ENCODE measurements around the gene DEPP1.

DEPP1 gene

GRCh38 chr10:44951576-44952226, 26.9 kb downstream of the DEPP1 start:
- H3K9me3 ChIP-seq (ENCODE audit: control extremely low read depth in 1 of 5, control insufficient read depth in 4 of 5, insufficient read depth in 2 of 5, low read depth in 1 of 5, low read length in 4 of 5): no peaks in the 10 kb centered on the region
- H3K27me3 ChIP-seq (replicated peaks in 2 of 5; ENCODE audit: control insufficient read depth in 4 of 5, insufficient read depth in 5 of 5, low read length in 4 of 5): no peaks in the 10 kb centered on the region
- 100% methylated on average over 2 of the region's 7 CpGs for WGBS (ENCODE audit: insufficient coverage)
- H3K4me3 ChIP-seq (ENCODE audit: control insufficient read depth in 1 of 7, extremely low read depth in 1 of 7, insufficient read depth in 4 of 7, low read depth in 2 of 7, low read length in 6 of 7): no peak overlapping the region
- H3K4me1 ChIP-seq (ENCODE audit: control extremely low read depth in 1 of 4, control insufficient read depth in 4 of 4, insufficient read depth in 4 of 4, low read length in 3 of 4): peaks cover 13 to 24% (median 18%) of the 10 kb centered on the region in 4 experiments
- H3K27ac ChIP-seq (ENCODE audit: insufficient read depth in 1 of 2, low read depth in 1 of 2, low read length in 2 of 2, poor library complexity in 1 of 2, severe bottlenecking in 2 of 2): no peak overlapping the region
- POLR2A ChIA-PET: interaction anchor here (0.7 kb wide), 1 partner anchor 28 kb away, joined by 3 read pairs; no protein-coding TSS in a partner anchor
- CTCF ChIA-PET: interaction anchor here (1.6 to 4.2 kb wide), 4 partner anchors 11 to 18 kb away, joined by 4 to 15 read pairs (median 12); no protein-coding TSS in a partner anchor
- peaks cover 0 to 6% (median 2%) of the 10 kb centered on the region in 4 experiments for H3K36me3 ChIP-seq (ENCODE audit: control insufficient read depth in 4 of 4, insufficient read depth in 4 of 4, low read length in 3 of 4)
- no peak for DNase-seq

GRCh38 chr10:44950326-44951225, 28.0 kb downstream of the DEPP1 start:
- Histone ChIP-seq H3K27me3 (replicated peaks in 2 of 5; ENCODE audit: control insufficient read depth in 4 of 5, insufficient read depth in 5 of 5, low read length in 4 of 5) (no peaks in the 10 kb centered on the region), H3K9me3 (ENCODE audit: control extremely low read depth in 1 of 5, control insufficient read depth in 4 of 5, insufficient read depth in 2 of 5, low read depth in 1 of 5, low read length in 4 of 5) (peaks cover 0 to 3% (median 0%) of the 10 kb centered on the region in 5 experiments), H3K4me1 (ENCODE audit: control extremely low read depth in 1 of 4, control insufficient read depth in 4 of 4, insufficient read depth in 4 of 4, low read length in 3 of 4) (peaks cover 13 to 31% (median 18%) of the 10 kb centered on the region in 4 experiments), H3K4me3 (ENCODE audit: control insufficient read depth in 1 of 7, extremely low read depth in 1 of 7, insufficient read depth in 4 of 7, low read depth in 2 of 7, low read length in 6 of 7) (no peak overlapping the region), H3K36me3 (ENCODE audit: control insufficient read depth in 4 of 4, insufficient read depth in 4 of 4, low read length in 3 of 4) (peaks cover 0 to 2% (median 0%) of the 10 kb centered on the region in 4 experiments), H3K27ac (ENCODE audit: insufficient read depth in 1 of 2, low read depth in 1 of 2, low read length in 2 of 2, poor library complexity in 1 of 2, severe bottlenecking in 2 of 2) (no peak overlapping the region)
- 97% methylated on average over 10 of the region's 10 CpGs for WGBS (ENCODE audit: insufficient coverage)
- no peak for DNase-seq
- CTCF ChIA-PET: interaction anchor here (1.2 to 9.2 kb wide), 6 partner anchors 9 to 30 kb away, joined by 3 to 70 read pairs (median 4); no protein-coding TSS in a partner anchor
- POLR2A ChIA-PET: interaction anchor here (1.0 kb wide), 1 partner anchor 11 kb away, joined by 4 read pairs; no protein-coding TSS in a partner anchor

GRCh38 chr10:44949915-44950314, 28.7 kb downstream of the DEPP1 start:
- ChIA-PET CTCF (interaction anchor here (0.7 to 9.2 kb wide), 6 partner anchors 8 to 31 kb away, joined by 3 to 70 read pairs (median 4); no protein-coding TSS in a partner anchor), POLR2A (interaction anchor here (1.0 kb wide), 1 partner anchor 12 kb away, joined by 4 read pairs; no protein-coding TSS in a partner anchor)
- H3K4me3 ChIP-seq (ENCODE audit: control insufficient read depth in 1 of 7, extremely low read depth in 1 of 7, insufficient read depth in 4 of 7, low read depth in 2 of 7, low read length in 6 of 7): no peak overlapping the region
- H3K9me3 ChIP-seq (ENCODE audit: control extremely low read depth in 1 of 5, control insufficient read depth in 4 of 5, insufficient read depth in 2 of 5, low read depth in 1 of 5, low read length in 4 of 5): peaks cover 0 to 9% (median 2%) of the 10 kb centered on the region in 5 experiments
- WGBS (ENCODE audit: insufficient coverage): 92% methylated on average over 3 of the region's 3 CpGs
- no peak overlapping the region for H3K27ac ChIP-seq (ENCODE audit: insufficient read depth in 1 of 2, low read depth in 1 of 2, low read length in 2 of 2, poor library complexity in 1 of 2, severe bottlenecking in 2 of 2)
- no peaks in the 10 kb centered on the region for H3K27me3 ChIP-seq (replicated peaks in 2 of 5; ENCODE audit: control insufficient read depth in 4 of 5, insufficient read depth in 5 of 5, low read length in 4 of 5)
- no peaks in the 10 kb centered on the region for H3K36me3 ChIP-seq (ENCODE audit: control insufficient read depth in 4 of 4, insufficient read depth in 4 of 4, low read length in 3 of 4)
- DNase-seq: no peak
- H3K4me1 ChIP-seq (ENCODE audit: control extremely low read depth in 1 of 4, control insufficient read depth in 4 of 4, insufficient read depth in 4 of 4, low read length in 3 of 4): peaks cover 13 to 31% (median 18%) of the 10 kb centered on the region in 4 experiments

- peaks cover 0 to 13% (median 5%) of the 10 kb centered on the region in 5 experiments for H3K9me3 ChIP-seq (ENCODE audit: control extremely low read depth in 1 of 5, control insufficient read depth in 4 of 5, insufficient read depth in 2 of 5, low read depth in 1 of 5, low read length in 4 of 5)
- CTCF ChIA-PET: interaction anchor here (0.7 to 9.2 kb wide), 7 partner anchors 9 to 31 kb away, joined by 3 to 70 read pairs (median 3); no protein-coding TSS in a partner anchor
- peaks cover 13 to 31% (median 18%) of the 10 kb centered on the region in 4 experiments for H3K4me1 ChIP-seq (ENCODE audit: control extremely low read depth in 1 of 4, control insufficient read depth in 4 of 4, insufficient read depth in 4 of 4, low read length in 3 of 4)
- WGBS (ENCODE audit: insufficient coverage): 79% methylated on average over 5 of the region's 5 CpGs
- no peak overlapping the region for H3K27ac ChIP-seq (ENCODE audit: insufficient read depth in 1 of 2, low read depth in 1 of 2, low read length in 2 of 2, poor library complexity in 1 of 2, severe bottlenecking in 2 of 2)
- H3K4me3 ChIP-seq (ENCODE audit: control insufficient read depth in 1 of 7, extremely low read depth in 1 of 7, insufficient read depth in 4 of 7, low read depth in 2 of 7, low read length in 6 of 7): no peak overlapping the region
- no peaks in the 10 kb centered on the region for H3K36me3 ChIP-seq (ENCODE audit: control insufficient read depth in 4 of 4, insufficient read depth in 4 of 4, low read length in 3 of 4)
- DNase-seq: no peak
- POLR2A ChIA-PET: no interaction called here
- H3K27me3 ChIP-seq (replicated peaks in 2 of 5; ENCODE audit: control insufficient read depth in 4 of 5, insufficient read depth in 5 of 5, low read length in 4 of 5): no peaks in the 10 kb centered on the region
Observed at GRCh38 chr10:44949127-44949802, 29.3 kb downstream of the DEPP1 start.

- H3K9me3 ChIP-seq (ENCODE audit: control extremely low read depth in 1 of 5, control insufficient read depth in 4 of 5, insufficient read depth in 2 of 5, low read depth in 1 of 5, low read length in 4 of 5): peaks cover 0 to 17% (median 5%) of the 10 kb centered on the region in 5 experiments
- 0% methylated on average over 1 of the region's 1 CpG for WGBS (ENCODE audit: insufficient coverage)
- peak in 2 of 3 donors; percentile 37 to 56 for DNase-seq
- POLR2A ChIA-PET: no interaction called here
- peaks cover 13 to 31% (median 18%) of the 10 kb centered on the region in 4 experiments for H3K4me1 ChIP-seq (ENCODE audit: control extremely low read depth in 1 of 4, control insufficient read depth in 4 of 4, insufficient read depth in 4 of 4, low read length in 3 of 4)
- no peaks in the 10 kb centered on the region for H3K36me3 ChIP-seq (ENCODE audit: control insufficient read depth in 4 of 4, insufficient read depth in 4 of 4, low read length in 3 of 4)
- no peaks in the 10 kb centered on the region for H3K27me3 ChIP-seq (replicated peaks in 2 of 5; ENCODE audit: control insufficient read depth in 4 of 5, insufficient read depth in 5 of 5, low read length in 4 of 5)
- H3K4me3 ChIP-seq (ENCODE audit: control insufficient read depth in 1 of 7, extremely low read depth in 1 of 7, insufficient read depth in 4 of 7, low read depth in 2 of 7, low read length in 6 of 7): no peak overlapping the region
- CTCF ChIA-PET: interaction anchor here (1.0 to 9.2 kb wide), 5 partner anchors 8 to 30 kb away, joined by 3 to 70 read pairs (median 3); partner anchors contain the start of gene DEPP1
- no peak overlapping the region for H3K27ac ChIP-seq (ENCODE audit: insufficient read depth in 1 of 2, low read depth in 1 of 2, low read length in 2 of 2, poor library complexity in 1 of 2, severe bottlenecking in 2 of 2)
Observed at GRCh38 chr10:44948642-44949041, 30.0 kb downstream of the DEPP1 start.

- Histone ChIP-seq H3K4me1 (ENCODE audit: control extremely low read depth in 1 of 4, control insufficient read depth in 4 of 4, insufficient read depth in 4 of 4, low read length in 3 of 4) (peaks cover 13 to 31% (median 18%) of the 10 kb centered on the region in 4 experiments), H3K4me3 (ENCODE audit: control insufficient read depth in 1 of 7, extremely low read depth in 1 of 7, insufficient read depth in 4 of 7, low read depth in 2 of 7, low read length in 6 of 7) (no peak overlapping the region), H3K9me3 (ENCODE audit: control extremely low read depth in 1 of 5, control insufficient read depth in 4 of 5, insufficient read depth in 2 of 5, low read depth in 1 of 5, low read length in 4 of 5) (peaks cover 0 to 17% (median 5%) of the 10 kb centered on the region in 5 experiments), H3K27ac (ENCODE audit: insufficient read depth in 1 of 2, low read depth in 1 of 2, low read length in 2 of 2, poor library complexity in 1 of 2, severe bottlenecking in 2 of 2) (no peak overlapping the region), H3K36me3 (ENCODE audit: control insufficient read depth in 4 of 4, insufficient read depth in 4 of 4, low read length in 3 of 4) (no peaks in the 10 kb centered on the region), H3K27me3 (replicated peaks in 2 of 5; ENCODE audit: control insufficient read depth in 4 of 5, insufficient read depth in 5 of 5, low read length in 4 of 5) (no peaks in the 10 kb centered on the region)
- WGBS (ENCODE audit: insufficient coverage): 91% methylated on average over 4 of the region's 6 CpGs
- ChIA-PET POLR2A (no interaction called here), CTCF (interaction anchor here (0.9 to 9.2 kb wide), 4 partner anchors 14 to 31 kb away, joined by 3 to 70 read pairs (median 3); partner anchors contain the start of gene DEPP1)
- peak in 2 of 3 donors; percentile 34 to 38 for DNase-seq
Observed at GRCh38 chr10:44947371-44948152, 31.0 kb downstream of the DEPP1 start.
